Measurements from ENCODE around the gene NDUFS6.

NDUFS6 gene

GRCh38 chr5:1851290-1851934 lies 50.2 kb downstream of the NDUFS6 start:
- DNase-seq (ENCODE audit: low read depth in 2 of 2) = no peak

GRCh38 chr5:1852324-1852947 lies 51.2 kb downstream of the NDUFS6 start:
- DNase-seq (ENCODE audit: low read depth in 2 of 2) = no peak

DNA sequence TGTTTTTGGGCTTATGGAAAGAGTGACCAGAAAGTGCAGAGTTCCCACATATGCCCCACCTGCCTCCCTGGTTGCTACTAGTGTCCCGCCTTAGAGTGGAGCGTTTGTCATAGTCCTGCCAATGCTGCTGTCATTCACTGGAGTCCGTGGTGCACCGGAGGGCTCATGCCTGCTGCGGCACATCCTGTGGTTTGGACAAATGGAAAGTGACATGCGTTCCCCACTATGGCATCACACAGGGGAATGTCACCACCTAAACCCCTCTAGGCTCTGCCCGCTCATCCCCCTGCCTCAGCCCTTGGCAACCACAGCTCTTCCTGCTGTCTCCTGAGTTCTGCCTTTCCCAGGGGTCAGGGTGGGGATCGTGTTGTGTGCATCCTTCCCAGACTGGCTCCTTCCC lies 52.3 kb downstream of the NDUFS6 start:
- no peak for DNase-seq (ENCODE audit: low read depth in 2 of 2)

DNA sequence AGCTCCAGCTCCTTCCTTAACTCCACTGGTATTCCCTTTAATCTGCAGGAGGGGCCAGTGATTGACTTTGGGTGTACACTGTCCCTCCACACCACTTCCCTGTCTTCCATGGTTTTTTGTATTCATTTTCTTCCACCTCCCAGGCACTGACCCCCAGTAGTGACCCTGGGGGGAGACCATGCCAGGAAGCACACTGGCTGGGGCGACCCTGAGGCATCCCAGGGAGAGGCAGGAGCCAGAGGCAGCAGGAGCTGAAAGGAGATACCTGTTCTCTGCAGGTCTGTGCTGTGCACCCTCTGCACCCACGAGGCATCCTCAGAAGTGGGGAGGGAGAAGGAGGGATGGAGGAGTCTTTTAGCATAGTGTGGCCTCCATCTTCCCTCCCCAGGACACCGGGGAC lies 53.9 kb downstream of the NDUFS6 start:
- DNase-seq (ENCODE audit: low read depth in 2 of 2) = no peak

DNA sequence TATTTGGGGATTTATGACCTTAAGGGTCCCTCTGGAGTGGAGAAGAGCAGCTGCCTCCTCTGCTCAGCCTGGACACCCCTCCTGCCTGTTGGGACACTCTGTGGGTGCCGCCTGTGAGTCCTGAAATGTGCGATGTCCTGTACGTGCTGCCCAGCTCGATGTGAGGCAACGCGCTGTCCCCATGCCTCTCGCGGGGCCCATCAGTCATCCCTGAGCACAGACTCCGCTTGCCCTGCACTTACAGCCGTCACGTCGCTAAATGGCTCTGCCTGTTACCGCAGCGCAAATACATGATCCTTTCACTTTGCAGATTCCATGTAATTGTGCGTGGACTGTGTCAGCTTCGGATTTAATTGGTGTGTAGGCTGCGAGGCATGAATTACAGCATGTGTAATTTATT lies 54.4 kb downstream of the NDUFS6 start:
- no peak for DNase-seq (ENCODE audit: low read depth in 2 of 2)

DNA sequence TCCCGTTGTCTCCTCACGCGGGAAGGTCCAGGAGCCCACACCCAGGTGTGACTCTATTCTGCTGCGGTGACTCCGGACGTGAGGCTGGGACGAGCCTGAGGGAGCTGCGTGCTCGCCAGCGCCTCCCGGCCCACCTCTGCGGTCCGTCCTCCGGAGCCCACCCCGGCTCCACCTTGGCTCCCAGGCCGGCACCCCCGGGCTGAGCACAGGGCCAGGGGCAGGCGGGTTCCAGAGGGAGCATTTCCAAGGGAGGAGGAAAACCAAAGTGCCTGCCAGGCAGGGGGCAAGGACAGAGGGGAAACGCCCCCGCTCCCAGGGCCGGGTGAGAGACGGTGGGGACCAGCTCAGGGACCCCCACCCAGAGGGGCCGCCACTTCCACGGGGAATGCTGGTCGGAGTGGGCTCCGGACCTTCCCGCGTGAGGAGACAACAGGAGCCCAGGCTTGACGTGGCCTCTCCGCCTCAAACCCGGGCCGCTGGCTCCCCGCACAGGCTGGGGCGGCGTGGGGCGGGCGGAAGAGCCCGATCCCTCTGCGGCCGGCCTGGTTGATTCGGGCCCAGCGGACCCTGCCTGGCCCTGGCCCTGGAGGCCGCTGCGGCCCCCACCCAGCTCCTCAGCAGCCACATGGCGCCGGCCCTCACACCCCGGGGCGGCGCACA lies 55.5 kb downstream of the NDUFS6 start:
- DNase-seq (ENCODE audit: low read depth in 2 of 2) = no peak

DNA sequence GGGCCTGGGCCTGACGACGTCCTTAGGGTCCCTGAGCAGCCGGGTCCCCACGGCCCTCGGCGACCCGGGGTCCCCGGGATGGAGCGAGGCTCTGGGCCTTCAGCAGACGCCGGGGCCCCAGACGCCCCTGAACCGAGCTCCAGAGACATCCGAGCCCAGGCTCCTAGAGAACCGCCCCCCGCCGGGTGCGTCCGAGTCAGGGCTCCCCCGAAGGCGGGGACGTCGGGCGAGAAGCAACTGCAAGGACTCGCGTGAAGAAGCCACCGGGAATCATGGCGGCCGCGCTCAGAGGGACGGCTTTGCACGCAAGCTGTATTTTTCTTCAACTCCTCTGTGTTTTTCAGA lies 56.0 kb downstream of the NDUFS6 start:
- no peak for DNase-seq (ENCODE audit: low read depth in 2 of 2)

DNA sequence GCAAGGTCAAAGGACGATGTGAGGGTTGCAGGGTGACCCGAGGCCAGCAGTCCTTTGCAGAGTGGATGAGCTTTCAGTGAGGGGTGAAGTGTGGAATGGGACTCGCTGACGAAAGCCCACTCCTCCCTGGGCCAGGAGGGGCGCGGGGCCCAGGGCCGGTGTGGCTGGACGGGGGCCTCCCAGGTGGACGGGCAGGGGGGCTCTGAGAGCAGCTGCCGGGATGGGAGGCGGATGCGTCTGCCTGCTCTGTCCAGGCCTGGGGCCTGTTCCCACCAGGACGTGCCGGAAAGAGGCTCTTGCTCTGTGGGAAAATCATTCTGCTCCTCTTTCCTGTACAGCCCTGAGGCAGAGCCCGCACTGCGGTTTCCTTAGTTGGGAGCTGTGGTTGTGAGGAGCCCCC lies 57.2 kb downstream of the NDUFS6 start:
- DNase-seq (ENCODE audit: low read depth in 2 of 2) = no peak

- no peak for DNase-seq (ENCODE audit: low read depth in 2 of 2)
Measured at GRCh38 chr5:1859099-1859498, 57.9 kb downstream of the NDUFS6 start.

- DNase-seq (ENCODE audit: low read depth in 2 of 2) = no peak
Measured at GRCh38 chr5:1860021-1860610, 58.9 kb downstream of the NDUFS6 start.

DNA sequence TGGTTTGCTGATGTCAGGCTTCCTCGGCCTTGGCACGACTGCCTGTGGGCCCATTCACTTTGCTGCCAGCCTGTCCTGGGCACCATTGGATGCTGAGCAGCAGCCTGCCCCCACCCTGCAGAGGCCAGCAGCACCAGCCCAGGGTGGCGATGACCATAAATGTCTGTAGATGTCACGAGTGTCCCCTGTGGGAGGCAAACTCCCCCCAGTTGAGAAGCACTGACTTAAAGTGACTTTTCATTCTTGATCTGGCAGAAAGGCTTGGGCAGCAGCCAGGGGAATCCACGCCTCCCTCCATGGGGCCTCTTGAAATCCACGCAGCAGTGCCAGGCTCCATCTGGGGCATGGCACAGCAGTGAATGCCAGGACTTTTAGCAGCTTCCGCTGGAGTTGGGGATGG lies 59.7 kb downstream of the NDUFS6 start:
- DNase-seq (ENCODE audit: low read depth in 2 of 2) = no peak

DNA sequence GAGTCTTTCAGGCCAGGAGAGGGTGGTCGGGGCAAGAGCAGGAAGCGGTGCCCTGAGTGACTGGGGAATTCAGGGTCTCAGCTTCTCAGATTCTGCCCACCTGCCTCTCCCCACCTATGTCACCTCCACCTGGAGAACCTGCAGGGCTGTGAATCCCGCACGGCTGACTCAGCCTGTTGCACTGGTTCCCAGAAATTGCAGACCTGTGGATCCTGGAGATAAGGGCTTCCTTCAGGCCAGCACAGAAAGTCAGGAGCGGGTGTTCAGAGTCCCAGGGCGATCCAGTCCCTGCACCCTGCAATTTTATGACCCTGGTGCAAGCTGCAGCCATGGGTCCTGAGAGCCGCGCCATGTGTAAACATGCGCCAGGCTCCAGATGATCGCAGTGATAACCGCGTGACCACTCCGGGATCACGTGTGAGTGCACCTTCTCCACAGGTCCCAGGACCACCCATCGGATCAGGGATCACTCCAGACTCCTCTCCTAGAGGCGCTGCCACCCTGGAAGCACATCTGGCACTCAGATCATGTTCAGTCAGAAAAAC lies 63.8 kb downstream of the NDUFS6 start:
- DNase-seq (ENCODE audit: low read depth in 2 of 2) = no peak

- DNase-seq (ENCODE audit: low read depth in 2 of 2) = no peak
Measured at GRCh38 chr5:1865486-1865885, 64.3 kb downstream of the NDUFS6 start.
